Adrenal gland (tissue), 12 donors: ENCODE results near the gene SYNE1. TPM values are rescaled to one million over a fixed set of nuclear protein-coding genes. Genes with fewer than 3 reads are reported as not detected.

Experiments used
- DNase-seq, 7 donors: peaks; one replicate each; pipeline ENCODE4 v3.0.0-alpha.2; 2019 to 2020
- H3K27ac ChIP-seq, 5 donors: fragments of 200-600 bp; sonication (generic) in 4 of 5; 1 replicate in 3 of 5; 2 replicates in 2 of 5; pipeline versions ENCODE4 v1.5.1 to v1.8.0; 2016 to 2020; ENCODE audit warnings: mild to moderate bottlenecking in 1 of 5
- H3K27me3 ChIP-seq: fragments of 200-600 bp; 2 replicates; pipeline ENCODE4 v1.8.0; 2021
- H3K36me3 ChIP-seq, 2 donors: fragments of 200-600 bp; replicated peaks in 1 of 2; 1 replicate in 1 of 2; 2 replicates in 1 of 2; pipeline versions ENCODE4 v1.5.1 to v1.8.0; 2018 to 2022
- H3K4me1 ChIP-seq, 2 donors: fragments of 200-600 bp; replicated peaks in 1 of 2; 1 replicate in 1 of 2; 2 replicates in 1 of 2; pipeline versions ENCODE4 v1.5.1 to v1.8.0; 2018 to 2021
- H3K4me3 ChIP-seq, 4 donors: fragments of 200-600 bp; sonication (generic) in 3 of 4; one replicate each; pipeline ENCODE4 v1.5.1; 2016 to 2018
- H3K9me3 ChIP-seq, 3 donors: fragments of 200-600 bp; sonication (generic) in 1 of 3; replicated peaks in 1 of 3; 1 replicate in 2 of 3; 2 replicates in 1 of 3; pipeline versions ENCODE4 v1.5.1 to v1.8.0; 2016 to 2021
- CTCF ChIP-seq, 6 experiments: fragments of 450-650 bp in 4 of 6; fragments of 200-600 bp in 2 of 6; sonication (generic) in 1 of 6; IDR thresholded peaks; 1 replicate in 5 of 6; 2 replicates in 1 of 6; pipeline versions ENCODE4 v1.5.1 to v1.8.0; 2016 to 2021; ENCODE audit warnings: antibody characterized with exemption in 6 of 6, mild to moderate bottlenecking in 2 of 6, moderate library complexity in 1 of 6
- POLR2A ChIP-seq, 2 donors: fragments of 450-650 bp; IDR thresholded peaks; one replicate each; pipeline ENCODE4 v1.6.1; 2017; ENCODE audit warnings: antibody characterized with exemption in 2 of 2, mild to moderate bottlenecking in 2 of 2, moderate library complexity in 1 of 2
- WGBS, 4 donors: extraction: QIAGEN DNeasy Blood & Tissue Kit in 2 of 4; methylation state at CpG; one replicate each; pipeline versions ENCODE4 v1.1.5 to v1.1.7; 2013 to 2017; 5-methylcytosine and 5-hydroxymethylcytosine counted together
- intact Hi-C, 2 donors: fragments of 100-400 bp; cut with DNase I; formaldehyde crosslinking; loops; one replicate each; pipeline versions ENCODE4 v1.14.1 to v1.15.0; 2022 to 2023
- polyA plus RNA-seq, 3 donors: library from polyadenylated mRNA; stranded (reverse); fragments of 200-250 nt in 2 of 3; fragments of 350-450 nt in 1 of 3; fragmentation: Illumina TruSeq in 1 of 3; extraction: RNeasy Lipid Tissue Mini Kit (QIAGEN cat#74804) in 1 of 3; gene quantifications; one replicate each; pipeline ENCODE4 v1.2.3, GENCODE V29; 2013 to 2014
- total RNA-seq, 9 donors: library from RNA; depleted of rRNA in 4 of 9; stranded (reverse); fragments of >200 nt in 4 of 9; fragments of 120-200 nt in 1 of 9; fragmentation: NEBNext Ultra II Directional in 1 of 9; extraction: Animal tissue kit (Norgen Biotek cat#: 25700) in 1 of 9; gene quantifications; one replicate each; pipeline versions ENCODE4 v1.1.0 to v1.2.4, GENCODE V29; 2013 to 2023
- donor health status: healthy with polysubstance abuse.
- donor health status: Bipolar disorder and iron deficiency.
- donor health status: DM: yes; HTN: yes; CAD: no.
- donor health status: DM: no; HTN: no; CAD: no.
- donor health status: DM: no; HTN: no; CAD: no.
- donor health status: DM: yes; HTN: yes; CAD: no.

SYNE1 gene
- total and polyA plus RNA-seq, 12 donors = 29.0 to 170 (median 93.1) TPM

- DNase-seq = no peak
- no peaks in the 10 kb centered on the region for H3K36me3 ChIP-seq
- no peak overlapping the region for H3K27ac ChIP-seq
- no peaks in the 10 kb centered on the region for H3K4me1 ChIP-seq
- TF ChIP-seq CTCF (IDR thresholded peaks at IDR 0.05) (no peak), POLR2A (IDR thresholded peaks at IDR 0.05) (no peak)
- H3K9me3 ChIP-seq = no peaks in the 10 kb centered on the region
- H3K27me3 ChIP-seq = no peaks in the 10 kb centered on the region
- no peak overlapping the region for H3K4me3 ChIP-seq
- intact Hi-C loops = no loop called here
Observed at GRCh38 chr6:152418551-152418950, 218.6 kb downstream of the SYNE1 start.

GRCh38 chr6:152416652-152417051, 220.5 kb downstream of the SYNE1 start:
- Histone ChIP-seq H3K9me3 (no peaks in the 10 kb centered on the region), H3K4me3 (no peak overlapping the region), H3K27me3 (no peaks in the 10 kb centered on the region), H3K4me1 (no peaks in the 10 kb centered on the region), H3K36me3 (no peaks in the 10 kb centered on the region), H3K27ac (no peak overlapping the region)
- no peak for DNase-seq
- whole genome bisulfite sequencing, 4 donors = 84 to 92% (median 89%) methylated on average over 7 to 8 of the region's 8 CpGs
- intact Hi-C loops = no loop called here
- TF ChIP-seq POLR2A (IDR thresholded peaks at IDR 0.05) = no peak
- TF ChIP-seq CTCF (IDR thresholded peaks at IDR 0.05) = no peak

GRCh38 chr6:152404936-152405595, 232.1 kb downstream of the SYNE1 start:
- no peaks in the 10 kb centered on the region for H3K4me1 ChIP-seq
- no peaks in the 10 kb centered on the region for H3K27me3 ChIP-seq
- intact Hi-C loops = no loop called here
- WGBS, 4 donors = 86 to 93% (median 89%) methylated on average over 6 of the region's 6 CpGs
- TF ChIP-seq CTCF (IDR thresholded peaks at IDR 0.05) (no peak), POLR2A (IDR thresholded peaks at IDR 0.05) (no peak)
- H3K9me3 ChIP-seq = no peaks in the 10 kb centered on the region
- H3K27ac ChIP-seq = no peak overlapping the region
- no peak for DNase-seq
- no peaks in the 10 kb centered on the region for H3K36me3 ChIP-seq
- H3K4me3 ChIP-seq = no peak overlapping the region

GRCh38 chr6:152404086-152404857, 232.9 kb downstream of the SYNE1 start:
- DNase-seq = no peak
- TF ChIP-seq POLR2A (IDR thresholded peaks at IDR 0.05) (no peak), CTCF (IDR thresholded peaks at IDR 0.05) (no peak)
- 85 to 87% (median 85%) methylated on average over 6 of the region's 6 CpGs for WGBS, 4 donors

More at GRCh38 chr6:152404086-152404857, 232.9 kb downstream of the SYNE1 start:
- Histone ChIP-seq H3K27ac (no peak overlapping the region), H3K27me3 (no peaks in the 10 kb centered on the region), H3K9me3 (no peaks in the 10 kb centered on the region), H3K4me1 (no peaks in the 10 kb centered on the region), H3K36me3 (no peaks in the 10 kb centered on the region), H3K4me3 (no peak overlapping the region)
- intact Hi-C loops = no loop called here
